ENCODE data around the gene IGF2BP2.
"Not testable (repeated sequence)": the region's sequence is repeated elsewhere in the genome, so short reads cannot be mapped to it uniquely, and the experiment has no call there.

Gene IGF2BP2

DNA sequence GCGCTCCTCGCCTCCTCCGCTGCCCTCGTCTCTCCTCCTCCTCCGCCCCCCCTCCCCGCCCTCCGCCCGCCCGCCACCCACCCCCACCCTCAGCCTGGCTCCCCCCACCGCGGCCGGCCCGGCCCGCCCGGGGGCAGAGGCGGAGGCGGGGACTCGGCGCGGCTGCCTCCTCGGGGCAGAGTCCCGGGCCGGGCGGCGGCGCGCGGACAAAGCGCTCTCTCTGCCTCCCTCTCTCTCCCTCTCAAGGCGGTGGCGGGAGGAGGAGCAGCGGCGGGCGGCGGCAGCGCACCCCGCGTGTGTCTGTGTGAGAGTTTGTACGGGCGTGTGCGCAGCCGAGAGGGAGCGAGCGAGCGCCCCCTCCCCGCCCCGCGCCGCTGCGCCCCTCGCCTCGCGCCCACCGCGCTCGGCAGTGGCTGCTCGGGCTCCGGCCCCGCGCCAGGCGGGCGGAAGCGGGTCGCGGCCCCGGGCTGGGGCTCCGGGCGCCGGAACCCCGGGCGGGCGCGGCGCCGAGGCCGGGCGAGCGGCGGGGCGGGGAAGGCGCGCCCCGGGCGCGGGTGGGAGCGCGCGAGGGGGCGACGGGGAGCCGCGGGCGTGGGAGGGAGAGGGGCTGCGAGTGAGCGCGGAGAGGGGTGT, at the start of gene IGF2BP2:
Gene IGF2BP2, minus strand, starts transcription at position 37 of the 633 bp plus-strand sequence. CDS start 82 bp downstream, outside the sequence.
- DNase-seq: no peak

DNA sequence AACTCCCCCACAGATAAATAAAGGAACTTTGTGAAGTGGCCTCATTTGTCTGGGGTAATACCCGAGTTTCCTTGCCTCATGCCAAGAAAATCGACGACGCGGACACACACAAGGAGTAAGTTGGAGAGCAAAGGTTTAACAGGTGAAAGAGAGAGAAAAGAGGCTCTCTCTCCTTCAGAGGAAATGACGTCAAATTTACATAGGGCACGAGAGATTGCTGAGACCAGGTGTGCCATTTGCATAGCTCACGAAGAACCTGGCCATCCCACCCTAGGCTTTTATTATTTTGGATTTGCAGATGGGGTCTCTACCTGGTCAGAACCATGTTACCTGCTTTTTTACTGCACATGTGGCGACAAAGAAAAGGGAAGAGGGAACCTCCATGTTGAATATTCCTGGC, 49.3 kb upstream of the IGF2BP2 start:
- no peak for DNase-seq

DNA sequence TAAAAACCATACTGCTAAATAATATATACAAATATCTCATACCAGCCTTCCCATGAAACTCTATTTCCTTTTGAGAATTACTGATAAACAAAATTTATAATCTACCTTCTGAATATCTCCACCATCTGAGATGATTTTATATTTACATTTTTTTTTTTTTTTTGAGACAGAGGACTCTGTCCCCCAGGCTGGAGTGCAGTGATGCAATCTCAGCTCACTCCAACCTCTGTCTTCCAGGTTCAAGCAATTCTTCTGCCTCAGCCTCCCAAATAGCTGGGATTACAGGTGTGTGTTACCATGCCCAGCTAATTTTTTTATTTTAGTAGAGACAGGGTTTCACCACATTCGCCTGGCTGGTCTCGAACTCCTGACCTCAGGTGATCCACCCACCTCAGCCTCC, 42.8 kb upstream of the IGF2BP2 start:
- no peak for DNase-seq

DNA sequence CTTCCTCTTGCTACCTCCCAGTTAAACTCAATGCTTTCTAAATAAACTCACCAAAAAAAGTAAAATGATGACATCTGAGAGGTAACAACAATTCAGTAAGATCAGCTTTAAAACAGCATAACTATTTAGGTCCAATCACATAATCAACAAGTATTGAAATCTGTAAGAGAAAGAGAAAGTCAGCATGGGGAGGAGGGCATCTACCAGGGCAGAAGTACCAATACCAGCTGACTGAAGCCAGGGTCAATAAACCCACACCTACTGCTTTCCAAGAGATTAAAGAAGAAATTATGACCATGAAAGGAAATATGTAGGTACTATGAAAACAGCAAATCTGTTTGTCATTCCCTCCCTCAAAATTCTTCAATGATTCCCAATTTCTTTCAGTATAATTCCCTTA, 42.2 kb upstream of the IGF2BP2 start:
- DNase-seq: no peak

DNA sequence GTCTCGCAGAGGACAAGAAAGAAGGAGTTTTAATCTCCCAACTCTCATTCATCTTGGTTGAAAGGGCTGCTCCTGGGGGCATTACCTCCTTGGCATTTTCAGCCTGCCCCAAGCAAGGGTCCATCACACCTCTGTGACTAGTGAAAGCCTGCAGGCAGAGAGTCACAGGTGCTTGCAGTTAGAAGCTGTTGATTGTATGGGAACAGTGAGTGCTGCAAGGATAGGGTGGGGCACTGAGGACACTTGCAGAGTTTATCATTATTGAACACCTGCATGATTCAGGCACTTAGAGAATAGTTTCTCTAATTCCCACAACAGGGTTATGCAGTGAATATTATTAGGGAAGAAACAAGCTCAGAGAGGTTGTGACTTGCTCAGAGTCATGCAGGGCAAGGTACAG, 41.7 kb upstream of the IGF2BP2 start:
- no peak for DNase-seq

DNA sequence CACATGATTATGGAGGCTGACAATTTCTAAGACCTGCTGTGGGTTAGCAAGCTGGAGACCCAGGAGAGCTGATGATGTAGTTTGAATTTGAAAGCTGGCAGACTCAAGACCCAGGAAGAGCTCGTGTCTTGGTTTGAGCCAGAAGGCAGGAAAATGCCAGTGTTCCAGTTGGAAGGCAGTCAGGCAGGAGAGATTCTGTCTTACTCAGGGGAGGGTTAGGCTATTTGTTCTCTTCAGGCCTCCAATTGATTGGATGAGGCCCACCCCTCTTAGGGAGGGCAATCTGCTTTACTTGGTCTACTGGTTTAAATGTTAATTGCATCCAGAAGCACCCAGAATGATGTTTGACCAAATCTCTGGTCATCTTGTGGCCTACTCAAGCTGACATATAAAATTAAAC, 40.4 kb upstream of the IGF2BP2 start:
- DNase-seq: no peak

DNA sequence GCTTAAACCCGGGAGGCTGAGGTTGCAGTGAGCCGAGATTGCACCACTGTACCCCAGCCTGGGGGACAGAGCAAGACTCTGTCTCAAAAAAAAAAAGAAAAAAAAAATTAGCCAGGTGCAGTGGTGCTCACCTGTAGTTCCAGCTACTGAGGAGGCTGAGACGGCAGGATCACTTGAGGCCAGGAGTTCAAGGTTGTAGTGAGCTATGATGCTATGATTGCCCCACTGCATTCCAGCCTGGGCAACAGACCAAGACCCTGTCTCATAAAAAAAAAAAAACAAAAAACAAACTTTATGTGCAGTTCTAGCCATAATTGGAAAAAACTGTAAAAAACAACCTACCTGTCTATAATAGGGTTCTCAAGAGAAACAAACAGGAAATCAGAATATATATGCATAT, 39.9 kb upstream of the IGF2BP2 start:
- no peak for DNase-seq

DNA sequence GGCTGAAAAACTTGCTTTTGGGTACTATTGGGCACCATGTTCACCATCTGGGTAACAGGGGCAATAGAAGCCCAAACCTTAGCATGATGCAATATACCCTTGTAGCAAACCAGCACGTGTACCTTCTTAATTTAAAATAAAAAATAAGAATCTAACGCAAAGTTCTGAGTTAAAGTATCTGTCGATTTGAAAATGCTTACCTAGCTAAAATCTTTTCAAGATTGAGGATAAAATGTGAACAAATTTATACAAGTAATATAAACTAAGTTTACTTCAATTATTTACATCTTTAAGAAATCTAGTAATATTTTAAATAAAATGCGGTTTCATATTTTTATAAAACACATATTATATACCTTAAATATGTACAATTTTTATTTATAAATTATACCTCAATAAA, 38.1 kb upstream of the IGF2BP2 start:
- DNase-seq: no peak

DNA sequence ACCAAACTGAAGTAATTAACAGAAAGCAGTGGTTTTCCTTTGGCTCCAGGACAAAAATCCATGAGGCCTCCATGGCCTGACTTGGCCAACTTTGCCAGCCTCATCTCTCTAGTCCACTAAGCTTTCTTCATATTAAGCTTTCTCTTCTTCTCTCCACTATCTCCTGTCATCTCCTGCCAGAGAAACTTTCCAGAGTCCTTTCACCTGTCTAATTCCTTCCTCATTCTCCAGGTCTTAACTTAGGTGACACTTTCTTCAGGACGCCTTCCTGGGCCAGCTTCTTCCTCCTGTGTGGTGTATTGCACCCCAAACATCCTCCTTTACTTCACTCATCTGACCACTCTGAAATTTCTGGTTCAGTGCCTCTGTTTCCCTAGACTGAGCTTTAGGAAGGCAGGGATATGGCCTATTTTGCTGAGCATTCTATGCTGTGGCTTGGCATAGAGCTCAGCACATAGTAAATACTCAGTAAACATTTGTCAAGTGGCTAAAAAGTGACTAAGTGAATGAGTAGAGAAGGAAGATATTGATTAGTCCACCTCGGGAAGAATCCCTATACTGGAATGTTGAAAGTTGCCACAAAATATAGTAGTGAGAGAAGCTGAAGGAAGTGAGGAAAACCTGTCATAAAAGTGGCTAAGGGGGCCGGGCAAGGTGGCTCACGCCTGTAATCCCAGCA, 34.6 kb upstream of the IGF2BP2 start:
- no peak for DNase-seq

DNA sequence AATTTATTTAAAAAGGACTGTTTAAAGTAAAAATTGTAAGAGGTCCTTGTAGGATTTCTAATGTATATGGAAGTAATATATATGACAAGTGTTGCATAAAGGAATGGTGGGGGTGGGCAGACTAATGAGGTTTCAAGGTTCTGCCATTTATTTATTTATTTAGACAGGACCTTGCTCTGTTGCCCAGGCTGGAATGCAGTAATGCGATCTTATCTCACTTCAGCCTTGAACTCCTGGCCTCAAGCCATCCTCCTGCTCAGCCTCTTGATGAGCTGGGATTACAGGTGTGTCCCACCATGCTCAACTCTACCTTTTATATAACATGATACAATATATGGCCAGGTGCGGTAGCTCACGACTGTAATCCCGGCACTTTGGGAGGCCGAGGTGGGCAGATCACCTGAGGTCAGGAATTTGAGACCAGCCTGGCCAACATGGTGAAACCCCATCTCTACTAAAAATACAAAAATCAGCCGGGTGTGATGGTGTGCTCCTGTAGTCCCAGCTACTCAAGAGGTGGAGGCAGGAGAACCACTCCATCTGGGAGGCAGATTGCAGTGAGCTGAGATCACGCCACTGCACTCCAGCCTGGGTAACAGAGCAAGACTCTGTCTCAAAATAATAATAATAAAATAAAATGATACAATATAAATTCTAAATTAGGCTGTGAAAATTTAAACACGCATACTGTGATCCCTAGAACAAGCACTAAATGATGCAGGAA, 33.8 kb upstream of the IGF2BP2 start:
- DNase-seq: no peak

DNA sequence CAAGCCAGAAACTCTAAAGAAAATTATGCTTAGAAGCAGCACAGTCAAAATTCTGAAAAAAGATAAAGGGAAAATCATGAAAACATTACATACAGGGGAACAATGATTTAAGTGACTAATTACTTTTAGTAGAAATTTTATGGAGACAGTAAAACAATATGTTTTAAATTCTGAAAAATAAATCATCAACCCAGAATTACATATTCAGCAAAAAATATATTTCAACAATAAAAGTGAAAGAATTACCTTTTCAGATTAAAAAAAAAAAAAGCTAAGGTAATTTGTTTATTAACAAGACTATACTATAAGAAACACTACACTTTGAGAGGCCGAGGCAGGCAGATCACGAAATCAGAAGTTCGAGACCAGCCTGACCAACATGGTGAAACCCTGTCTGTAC, 32.4 kb upstream of the IGF2BP2 start:
- no peak for DNase-seq

DNA sequence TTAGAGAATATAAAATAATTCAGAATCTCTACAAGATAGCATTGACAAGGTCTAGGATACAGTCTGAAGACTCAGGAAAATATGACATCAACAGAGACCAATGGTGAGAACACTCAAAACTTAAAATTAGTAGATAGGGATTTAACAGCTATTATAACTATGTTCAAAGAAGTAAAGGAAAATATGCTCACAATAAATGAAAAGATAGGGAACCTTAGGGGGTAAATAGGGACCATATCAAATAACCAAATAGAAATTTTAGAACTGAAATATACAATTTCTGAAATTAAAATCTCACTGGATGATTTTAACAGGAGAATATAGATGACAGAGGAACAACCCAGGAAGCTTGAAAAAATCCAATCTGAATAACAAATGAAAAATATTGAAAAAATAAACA, 31.8 kb upstream of the IGF2BP2 start:
- DNase-seq: no peak

DNA sequence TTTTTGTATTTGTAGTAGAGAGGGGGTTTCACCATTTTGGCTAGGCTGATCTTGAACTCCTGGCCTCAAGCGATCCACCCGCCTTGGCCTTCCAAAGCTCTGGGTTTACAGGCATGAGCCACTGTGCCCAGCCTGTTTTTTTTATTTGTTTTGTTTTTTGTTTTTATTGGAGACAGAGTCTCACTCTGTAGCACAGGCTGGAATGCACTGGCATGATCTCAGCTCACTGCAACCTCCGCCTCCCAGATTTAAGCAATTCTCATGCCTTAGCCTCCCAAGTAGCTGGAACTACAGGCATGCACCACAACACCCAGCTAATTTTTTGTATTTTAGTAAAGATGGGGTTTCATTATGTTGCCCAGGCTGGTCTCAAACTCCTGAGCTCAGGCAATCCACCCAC, 28.9 kb upstream of the IGF2BP2 start:
- DNase-seq: not testable (repeated sequence)

DNA sequence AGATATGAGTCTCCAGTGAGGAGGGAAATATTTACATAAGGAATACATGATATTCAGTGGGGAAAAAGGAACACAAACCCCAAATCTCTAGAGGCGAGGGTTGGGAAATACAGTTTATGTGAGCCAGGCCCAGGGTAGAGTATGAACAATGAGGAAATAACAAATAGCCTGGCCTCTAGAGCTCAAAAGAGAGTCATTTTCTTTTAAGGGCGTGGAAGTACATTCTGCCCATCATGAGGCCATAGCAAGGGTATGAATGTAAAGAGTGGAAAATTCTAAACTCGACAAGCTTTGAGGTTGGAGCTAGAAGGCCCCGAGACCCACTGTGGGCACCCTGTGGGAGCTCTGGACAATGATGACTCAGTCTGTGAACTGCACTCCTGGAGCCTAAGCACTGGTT, 27.8 kb upstream of the IGF2BP2 start:
- DNase-seq: no peak

DNA sequence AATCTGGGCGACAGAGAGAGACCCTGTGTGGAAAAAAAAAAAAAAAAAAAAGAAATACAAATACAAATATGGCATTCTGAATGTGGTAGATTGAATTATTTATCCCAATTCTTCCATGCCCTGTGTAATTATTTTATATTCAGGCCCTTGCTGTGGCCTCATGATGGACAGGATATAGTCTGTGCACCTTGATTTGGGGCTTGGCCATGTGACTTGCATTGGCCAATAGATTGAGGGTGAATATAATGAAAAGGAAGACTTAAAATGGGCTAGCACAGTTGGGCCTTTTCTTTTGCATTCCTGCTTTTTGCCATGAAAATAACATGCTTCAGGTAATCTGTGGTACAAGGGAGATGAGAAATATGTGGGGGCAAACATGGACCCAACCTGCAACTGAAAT, 27.1 kb upstream of the IGF2BP2 start:
- no peak for DNase-seq

DNA sequence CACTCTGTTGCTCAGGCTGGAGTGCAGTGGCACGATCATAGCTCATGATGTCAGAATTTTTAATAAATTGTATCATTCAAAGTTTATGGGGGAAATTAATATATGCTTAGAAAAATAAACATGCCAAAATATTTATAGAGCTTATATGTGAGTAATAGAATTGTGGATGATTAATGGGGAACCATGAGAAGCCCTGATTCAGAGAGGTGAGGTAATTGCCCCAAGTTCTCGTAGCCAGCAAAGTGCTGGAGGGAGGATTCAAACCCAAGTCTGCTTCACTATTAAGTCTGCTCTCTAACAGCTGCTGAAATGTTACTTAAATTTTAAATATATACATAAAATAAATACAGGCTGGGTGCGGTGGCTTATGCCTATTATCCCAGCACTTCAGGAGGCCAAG, 26.2 kb upstream of the IGF2BP2 start:
- no peak for DNase-seq

DNA sequence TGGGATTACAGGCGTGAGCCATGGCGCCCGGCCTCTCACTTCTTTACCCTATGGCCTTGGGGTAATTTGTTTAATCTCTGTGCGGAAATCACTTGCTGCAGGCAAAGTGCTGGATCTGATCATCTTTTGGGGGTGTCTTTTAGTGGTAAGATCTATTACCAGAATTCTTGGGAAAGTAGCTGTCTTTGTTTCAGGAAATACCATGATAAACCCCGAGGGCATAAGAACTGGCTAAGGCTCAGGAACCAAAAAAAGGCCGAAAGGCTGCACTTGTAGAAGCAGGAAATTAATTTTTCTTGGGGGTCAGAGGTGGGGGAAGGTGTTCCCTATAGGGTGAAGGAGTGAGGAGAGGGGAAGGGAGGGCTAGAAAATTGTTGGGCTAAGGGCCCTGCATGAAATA, 22.7 kb upstream of the IGF2BP2 start:
- DNase-seq: no peak

DNA sequence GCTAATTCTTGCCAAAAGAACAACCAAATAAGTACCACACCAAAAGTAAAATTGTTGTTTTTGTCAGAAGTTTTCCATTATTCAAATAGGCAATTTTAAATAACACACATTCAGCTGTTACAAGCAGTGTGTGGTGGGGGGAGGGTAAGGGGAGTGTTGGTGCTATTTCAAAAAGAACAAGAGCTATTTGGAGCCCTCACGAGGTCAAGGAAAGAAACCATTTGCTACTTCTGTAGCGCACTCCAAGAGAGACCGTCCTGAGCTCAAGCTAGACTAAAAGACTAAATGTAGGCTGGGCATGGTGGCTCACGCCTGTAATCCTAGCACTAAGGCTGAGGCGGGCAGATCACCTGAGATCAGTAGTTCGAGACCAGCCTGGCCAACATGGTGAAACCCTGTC, 21.2 kb upstream of the IGF2BP2 start:
- no peak for DNase-seq

DNA sequence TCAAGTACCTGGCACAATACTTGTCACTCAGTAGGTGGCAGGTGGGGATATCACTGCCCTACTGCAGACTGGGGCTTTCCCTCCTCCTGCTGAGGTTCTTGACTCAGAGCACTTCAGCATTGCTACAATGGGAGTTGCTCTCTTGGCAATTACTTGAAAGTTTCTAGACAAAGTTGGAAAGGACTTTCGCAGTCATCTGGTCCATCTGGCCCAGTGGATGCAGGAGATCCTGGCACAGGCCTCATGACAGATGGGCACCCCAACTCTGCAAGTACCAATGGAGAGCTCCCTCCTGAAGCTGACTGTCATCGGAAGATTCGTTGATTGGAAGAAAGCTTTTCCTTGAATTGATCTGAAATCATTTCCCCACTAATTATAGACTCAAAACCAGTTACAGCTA, 19.2 kb upstream of the IGF2BP2 start:
- no peak for DNase-seq

DNA sequence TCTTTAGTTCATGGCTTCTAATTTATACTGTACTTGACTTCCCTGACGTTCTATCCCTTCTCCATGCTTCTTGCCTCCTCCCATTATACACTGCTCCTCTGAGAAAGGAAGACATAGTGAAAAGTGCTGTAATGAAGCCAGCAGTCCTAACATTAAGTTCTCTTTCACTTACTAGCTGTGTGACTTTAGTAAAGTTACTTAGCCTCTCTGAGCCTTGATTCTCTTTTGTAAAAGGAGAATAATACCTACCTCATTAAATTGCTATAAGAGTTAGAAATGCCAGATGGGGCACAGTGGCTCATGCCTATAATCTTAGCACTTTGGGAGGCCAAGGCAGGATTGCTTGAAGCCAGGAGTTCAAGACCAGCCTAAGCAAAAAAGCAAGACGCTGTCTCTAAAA, 18.8 kb upstream of the IGF2BP2 start:
- no peak for DNase-seq

DNA sequence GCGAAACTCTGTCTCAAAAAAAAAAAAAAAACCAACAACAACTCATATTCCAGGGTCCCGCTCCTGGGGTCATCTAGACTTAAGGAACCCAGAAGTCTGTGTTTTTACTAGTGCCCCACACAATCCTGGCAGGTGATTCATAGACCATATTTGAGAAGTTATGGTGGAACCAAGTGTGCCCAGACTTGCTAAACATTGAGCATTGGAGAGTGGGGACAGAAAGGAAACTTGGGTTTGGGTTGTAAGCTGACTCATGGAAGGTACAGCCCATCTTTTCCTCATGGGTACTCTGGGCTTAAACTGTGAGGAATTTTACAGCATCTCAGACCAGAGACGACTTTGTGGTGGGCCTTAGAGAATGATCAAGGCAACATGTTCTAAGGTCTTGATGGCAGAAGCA, 18.3 kb upstream of the IGF2BP2 start:
- no peak for DNase-seq

DNA sequence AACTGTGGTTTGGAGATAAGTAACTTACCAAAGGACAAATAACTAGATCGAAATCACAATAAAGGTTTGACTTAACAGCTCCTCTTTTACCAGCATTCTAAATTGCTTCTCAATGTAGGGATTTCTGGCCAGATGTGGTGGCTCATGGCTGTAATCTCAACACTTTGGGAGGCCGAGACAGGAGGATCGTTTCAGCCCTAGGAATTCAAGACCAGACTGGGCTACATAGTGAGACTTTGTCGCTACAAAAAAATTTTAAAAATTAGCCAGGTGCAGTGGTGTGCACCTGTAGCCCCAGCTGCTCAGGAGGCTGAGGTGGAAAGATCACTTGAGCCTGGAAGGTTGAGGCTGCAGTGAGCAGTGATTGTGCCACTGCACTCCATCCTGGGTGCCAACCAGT, 17.4 kb upstream of the IGF2BP2 start:
- DNase-seq: no peak

DNA sequence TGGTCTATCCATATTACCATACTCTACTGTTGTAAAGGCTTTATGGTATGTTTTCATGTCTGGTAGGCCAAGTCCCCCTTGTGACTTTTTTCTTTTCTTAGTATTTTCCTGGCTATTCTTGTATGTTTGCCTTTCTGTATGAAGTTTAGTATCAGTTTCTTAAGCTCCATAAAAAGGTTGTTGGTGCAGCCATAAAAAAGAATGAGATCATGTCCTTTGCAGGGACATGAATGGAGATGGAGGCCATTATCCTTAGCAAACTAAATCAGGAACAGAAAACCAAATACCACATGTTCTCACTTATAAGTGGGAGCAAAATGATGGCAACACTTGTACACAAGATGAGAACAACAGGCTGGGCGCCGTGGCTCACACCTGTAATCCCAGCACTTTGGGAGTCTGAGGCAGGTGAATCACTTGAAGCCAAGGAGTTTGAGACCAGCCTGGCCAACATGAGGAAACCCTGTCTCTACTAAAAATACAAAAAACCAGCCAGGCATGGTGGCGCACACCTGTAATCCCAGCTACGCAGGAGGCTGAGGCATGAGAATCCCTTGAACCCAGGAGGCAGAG, 13.7 kb upstream of the IGF2BP2 start:
- not testable (repeated sequence) for DNase-seq

DNA sequence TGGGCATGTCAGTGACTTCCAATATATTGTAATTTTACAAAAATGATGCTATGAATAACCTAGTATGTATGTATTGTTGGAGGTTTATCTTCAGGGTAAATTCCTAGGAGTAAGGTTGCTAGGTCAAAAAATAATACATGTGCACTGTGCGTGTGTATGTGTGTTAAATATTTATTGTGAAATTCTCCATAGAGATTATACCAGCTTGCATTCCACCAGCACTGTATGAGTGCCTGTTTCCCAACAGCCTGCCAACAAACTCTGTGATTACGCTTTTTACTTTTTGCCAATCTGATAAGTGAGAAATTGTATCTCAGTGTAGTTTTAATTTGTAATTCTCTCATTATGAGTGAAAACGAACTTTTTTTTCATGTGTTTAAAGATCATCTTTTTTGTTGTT, 12.6 kb upstream of the IGF2BP2 start:
- no peak for DNase-seq
